GM21360 (cell line): ENCODE measurements around the gene LYZL6.

Experiments
- ATAC-seq: cut with Tn5 transposase; IDR thresholded peaks from one replicate; pipeline ENCODE4 v1.9.1; 2021; ENCODE audit warnings: mild to moderate bottlenecking, moderate library complexity; ENCODE audit not compliant: unreplicated experiment

The LYZL6 gene

DNA sequence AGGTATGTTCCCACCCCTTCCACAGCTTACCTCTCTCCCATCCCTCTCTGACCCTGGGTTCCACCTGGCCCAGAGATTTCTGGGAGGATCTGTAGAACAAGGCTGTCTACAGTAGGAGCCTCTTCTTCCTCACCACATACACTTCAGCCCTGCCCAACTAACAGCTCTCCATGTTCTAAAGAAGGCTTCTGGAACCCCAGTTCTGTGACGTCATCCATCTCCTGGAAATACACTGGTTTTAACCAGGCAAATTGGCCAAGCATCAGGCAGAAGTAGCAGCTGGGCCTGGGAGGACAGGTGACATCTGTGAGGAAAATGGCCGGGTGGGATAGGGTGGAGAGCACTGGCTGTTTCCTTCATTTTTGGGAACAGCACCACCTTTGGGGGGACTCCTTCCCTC, at the start of gene LYZL6:
Gene LYZL6, minus strand, starts transcription at position 177 of the 400 bp plus-strand sequence. CDS start 4,357 bp downstream, outside the sequence.
- ATAC-seq, result no peak

- ATAC-seq, result no peak
Measured at GRCh38 chr17:35991075-35991474, 47.6 kb upstream of the LYZL6 start.

DNA sequence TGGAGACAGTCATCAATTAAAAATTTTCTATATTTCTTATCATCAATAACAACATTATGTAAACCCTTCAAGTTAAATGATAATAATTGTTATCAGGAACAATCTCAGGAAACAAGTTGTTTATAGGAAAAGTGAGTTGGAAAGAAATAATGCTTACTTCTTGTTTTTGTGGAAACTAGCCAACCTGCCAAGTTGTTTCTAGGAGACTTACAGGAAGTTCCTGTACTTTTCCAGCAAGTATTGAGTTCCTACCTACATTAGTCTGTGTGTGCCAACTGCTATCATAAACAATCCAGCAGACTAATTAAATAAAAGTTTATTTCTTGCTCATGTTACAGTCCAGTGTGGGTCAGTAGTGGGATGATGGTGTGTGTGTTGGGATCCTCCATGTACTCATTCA, 44.7 kb upstream of the LYZL6 start:
- no peak for ATAC-seq

DNA sequence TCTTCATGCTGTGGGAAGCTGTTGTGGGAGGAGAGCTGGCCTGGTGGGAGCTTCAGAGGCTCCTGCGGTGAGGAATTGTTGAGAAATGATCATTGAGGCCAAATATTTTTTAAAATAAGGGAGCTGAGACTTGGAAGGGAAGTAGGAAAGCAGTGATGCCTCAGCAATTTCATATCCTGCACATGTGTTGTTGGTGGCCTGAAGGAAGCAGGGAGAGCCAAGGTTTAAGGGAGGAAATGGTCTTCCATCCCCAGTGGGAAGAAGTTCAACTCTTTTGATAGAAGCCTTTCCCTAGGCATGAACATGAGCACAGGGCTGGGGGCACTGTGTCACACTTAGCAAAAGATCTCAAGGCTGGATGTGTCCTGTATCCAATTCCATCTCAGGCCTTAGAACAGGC, 43.1 kb upstream of the LYZL6 start, which contains the start of gene CCL14:
Gene CCL14, minus strand, starts transcription at position 87 of the 400 bp plus-strand sequence. Its CDS starts 80 bp downstream, at position 7.
- no peak for ATAC-seq

DNA sequence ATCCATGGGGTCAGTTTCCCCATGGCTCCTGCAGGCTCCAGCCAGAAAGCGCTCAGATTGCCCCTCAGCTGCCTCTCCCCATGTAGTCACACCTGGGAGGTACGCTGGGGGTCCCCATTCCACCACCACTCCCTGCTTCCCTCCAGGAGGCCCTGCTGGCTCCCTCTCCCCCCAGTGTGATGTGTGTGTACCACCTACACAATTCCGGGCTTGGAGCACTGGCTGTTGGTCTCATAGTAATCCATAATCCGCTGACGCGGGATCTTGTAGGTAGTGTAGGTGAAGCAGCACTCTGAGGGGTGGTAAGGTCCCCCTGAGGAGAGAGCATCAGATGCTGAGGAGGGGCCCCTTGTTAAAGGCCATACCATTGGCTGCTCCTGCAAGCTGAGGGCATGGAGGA, 40.6 kb upstream of the LYZL6 start:
- no peak for ATAC-seq

GRCh38 chr17:35982409-35983191, 39.1 kb upstream of the LYZL6 start:
- no peak for ATAC-seq

- ATAC-seq, result no peak
Measured at GRCh38 chr17:35981908-35982330, 38.4 kb upstream of the LYZL6 start.

- ATAC-seq, result no peak
Measured at GRCh38 chr17:35981246-35981645, 37.7 kb upstream of the LYZL6 start, which contains the start of gene CCL16. Gene CCL16, minus strand, starts transcription at chr17:35981497. Its CDS starts 77 bp downstream, at chr17:35981420.

GRCh38 chr17:35978346-35978745, 34.8 kb upstream of the LYZL6 start:
- ATAC-seq, result no peak

DNA sequence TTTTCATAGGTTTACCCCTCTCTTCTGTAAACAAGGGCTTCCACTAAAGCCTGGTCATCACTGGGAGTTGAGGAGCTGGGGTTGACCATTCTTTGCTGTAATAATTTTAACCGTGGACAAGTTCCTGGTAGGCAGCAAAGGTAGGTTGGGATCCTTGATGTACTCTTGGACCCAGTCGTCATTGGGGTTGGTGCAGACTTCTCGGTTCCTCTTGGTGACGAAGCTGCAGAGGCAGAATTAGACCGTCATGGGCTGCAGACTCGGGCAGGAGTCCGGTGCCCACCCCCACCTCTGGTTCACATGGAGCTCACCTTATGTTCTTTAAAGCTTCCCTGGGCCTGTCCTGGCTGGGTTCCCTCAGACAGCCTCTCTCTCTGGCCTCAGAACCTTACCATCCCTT, 34.0 kb upstream of the LYZL6 start:
- ATAC-seq, result no peak

- ATAC-seq, result no peak
Measured at GRCh38 chr17:35973333-35974260, 30.1 kb upstream of the LYZL6 start.

- ATAC-seq, result no peak
Measured at GRCh38 chr17:35972945-35973332, 29.4 kb upstream of the LYZL6 start.

GRCh38 chr17:35972535-35972934, 29.0 kb upstream of the LYZL6 start:
- ATAC-seq, result no peak

DNA sequence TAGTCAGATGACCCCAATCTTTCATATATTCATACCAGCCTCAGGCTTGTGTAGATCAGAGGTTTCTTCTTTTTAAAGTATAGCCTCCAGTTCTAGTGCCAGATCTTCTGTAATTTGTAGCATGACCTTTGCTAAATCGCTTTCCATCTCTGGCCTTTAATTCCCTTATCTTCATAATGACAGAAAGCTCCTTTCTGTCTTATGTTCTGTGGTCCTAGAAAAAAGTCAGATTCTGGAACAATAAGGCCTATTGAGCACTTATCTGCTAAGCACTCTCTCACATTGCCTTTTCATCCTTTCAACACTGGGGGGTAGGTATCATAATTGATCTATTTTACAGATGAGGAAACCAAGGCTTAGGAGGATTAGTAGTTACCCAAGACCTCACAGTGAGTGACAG, 28.6 kb upstream of the LYZL6 start:
- no peak for ATAC-seq

DNA sequence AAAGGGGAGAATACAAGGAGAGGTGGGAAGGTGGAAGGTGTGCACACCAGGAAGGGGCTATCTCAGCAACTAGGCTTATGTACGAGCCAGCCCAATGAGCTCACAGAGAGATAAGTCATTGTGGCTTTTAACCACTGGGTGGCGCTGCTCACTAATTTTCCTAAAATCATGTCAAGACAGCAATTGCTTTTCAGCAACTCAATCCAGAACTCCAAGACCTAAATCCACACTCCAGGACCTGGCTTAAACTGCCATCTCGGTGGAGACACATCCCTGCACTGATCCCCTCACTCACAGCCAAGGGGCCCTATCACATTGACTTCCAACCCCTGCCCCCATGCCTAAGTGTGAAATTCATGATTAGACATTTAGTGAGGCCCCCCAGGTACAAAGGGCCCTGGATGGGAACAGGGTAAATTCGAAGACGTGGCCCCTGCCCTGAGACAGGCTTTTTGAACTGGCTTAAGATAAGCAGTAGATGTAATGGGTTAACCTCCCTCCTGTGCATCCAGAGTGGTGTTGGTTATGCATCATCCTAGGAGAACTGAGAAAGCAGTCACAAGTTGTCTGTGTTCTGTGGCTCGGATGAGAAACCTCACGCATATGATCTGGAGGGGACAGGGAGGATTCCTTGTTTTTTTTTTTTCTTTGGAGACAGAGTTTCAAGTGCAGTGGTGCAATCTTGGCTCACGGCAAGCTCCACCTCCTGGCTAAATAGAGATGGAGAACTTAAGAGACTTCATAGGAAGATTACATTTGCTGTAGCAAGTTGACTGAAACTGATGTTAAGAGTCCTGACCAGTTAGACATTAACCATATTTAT, 26.3 kb upstream of the LYZL6 start:
- ATAC-seq, result no peak

GRCh38 chr17:35968520-35969054, 25.1 kb upstream of the LYZL6 start:
- ATAC-seq, result no peak

DNA sequence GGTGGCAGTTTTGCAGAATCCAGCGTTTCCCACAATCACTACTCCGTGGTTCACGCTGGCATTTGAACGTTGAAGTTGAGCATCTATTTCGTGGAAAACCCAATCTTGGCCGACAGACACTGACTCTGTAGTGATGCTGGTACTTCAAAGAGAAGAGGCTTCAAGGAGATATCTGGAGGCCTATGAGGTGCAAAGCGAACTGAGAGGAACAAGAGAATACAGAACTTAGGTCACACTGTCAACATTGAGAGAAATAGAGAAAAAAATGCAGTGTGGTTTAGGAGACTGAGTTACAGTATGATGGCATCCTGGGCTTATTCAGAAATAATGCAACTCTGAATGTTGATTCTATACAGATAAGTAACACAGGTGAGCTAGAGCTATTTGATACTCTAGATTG, 21.8 kb upstream of the LYZL6 start:
- no peak for ATAC-seq

- ATAC-seq, result no peak
Measured at GRCh38 chr17:35963663-35964062, 20.1 kb upstream of the LYZL6 start.

GRCh38 chr17:35953720-35954119, 10.2 kb upstream of the LYZL6 start:
- no peak for ATAC-seq

- no peak for ATAC-seq
Measured at GRCh38 chr17:35949401-35949800, 5.9 kb upstream of the LYZL6 start.

- no peak for ATAC-seq
Measured at GRCh38 chr17:35948092-35948491, 4.6 kb upstream of the LYZL6 start.
